GM23338 (cell line): ENCODE results near the gene ZNF555.
"Not testable (repeated sequence)": the region's sequence is repeated elsewhere in the genome, so short reads cannot be mapped to it uniquely, and the experiment has no call there.

Source experiments
- EZH2 ChIP-seq: fragments of 200-600 bp; sonication (generic); IDR thresholded peaks from one replicate; pipeline ENCODE4 v1.8.0; 2017; ENCODE audit warnings: antibody characterized with exemption, mild to moderate bottlenecking, low read depth; ENCODE audit not compliant: unreplicated experiment
- EZH2phosphoT487 ChIP-seq: fragments of 200-600 bp; sonication (generic); IDR thresholded peaks from one replicate; pipeline ENCODE4 v1.8.1; 2018; ENCODE audit warnings: antibody characterized with exemption; ENCODE audit not compliant: unreplicated experiment
- JUNB ChIP-seq: IDR thresholded peaks from one replicate; pipeline ENCODE4 v1.6.1; 2016; ENCODE audit warnings: antibody characterized with exemption; ENCODE audit not compliant: unreplicated experiment
- NANOG ChIP-seq: IDR thresholded peaks from 2 replicates; pipeline ENCODE4 v1.6.1; 2016; ENCODE audit warnings: antibody characterized with exemption, borderline replicate concordance
- POLR2AphosphoS5 ChIP-seq: IDR thresholded peaks from 2 replicates; pipeline ENCODE4 v1.6.1; 2016; ENCODE audit warnings: antibody characterized with exemption, low read depth
- STAT1 ChIP-seq: IDR thresholded peaks from one replicate; pipeline ENCODE4 v1.6.1; 2016; ENCODE audit warnings: antibody characterized with exemption; ENCODE audit not compliant: unreplicated experiment
- ZNF331 ChIP-seq: fragments of 250-450 bp; sonication (Bioruptor Pico); IDR thresholded peaks from 2 replicates; pipeline ENCODE4 v1.5.0; 2020; ENCODE audit warnings: low read depth, mild to moderate bottlenecking, moderate library complexity
- TF ChIP-seq, protein P1 (sequence below), 2 experiments: fragments of 200-600 bp in 1 of 2; sonication (generic) in 1 of 2; conservative IDR thresholded peaks; 2 replicates each; pipeline versions ENCODE4 v1.5.1 to v1.6.1; 2016 to 2017; ENCODE audit warnings: antibody characterized with exemption in 2 of 2, low read depth in 2 of 2, mild to moderate bottlenecking in 2 of 2, moderate library complexity in 1 of 2
- TF ChIP-seq, protein P2 (sequence below): IDR thresholded peaks from 2 replicates; pipeline ENCODE4 v1.6.1; 2016; ENCODE audit warnings: antibody characterized with exemption
- TF ChIP-seq, protein P3 (sequence below): IDR thresholded peaks from one replicate; pipeline ENCODE4 v1.6.1; 2018; ENCODE audit warnings: antibody characterized with exemption; ENCODE audit not compliant: unreplicated experiment

DNA sequence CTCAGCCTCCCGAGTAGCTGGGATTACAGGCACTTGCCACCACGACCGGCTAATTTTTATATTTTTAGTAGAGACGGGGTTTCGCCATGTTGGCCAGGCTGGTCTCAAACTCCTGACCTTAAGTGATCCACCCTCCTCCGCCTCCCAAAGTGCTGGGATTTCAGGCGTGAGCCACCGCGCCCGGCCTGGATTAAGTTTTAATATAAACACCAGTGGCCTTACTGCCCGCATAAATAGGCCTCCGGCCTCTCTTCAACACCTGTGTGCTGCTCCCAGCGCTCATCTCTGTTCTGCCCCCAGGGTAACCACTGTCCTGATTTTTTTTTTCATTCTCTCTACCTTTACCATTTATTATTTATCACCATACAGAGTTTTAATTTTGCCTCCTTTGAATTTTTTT is 62.1 kb downstream of the ZNF555 start:
- TF ChIP-seq EZH2; POLR2AphosphoS5; EZH2phosphoT487; JUNB; STAT1; NANOG; ZNF331 (CRISPR knock-in tag): not testable (repeated sequence)
- TF ChIP-seq, protein P1, sequence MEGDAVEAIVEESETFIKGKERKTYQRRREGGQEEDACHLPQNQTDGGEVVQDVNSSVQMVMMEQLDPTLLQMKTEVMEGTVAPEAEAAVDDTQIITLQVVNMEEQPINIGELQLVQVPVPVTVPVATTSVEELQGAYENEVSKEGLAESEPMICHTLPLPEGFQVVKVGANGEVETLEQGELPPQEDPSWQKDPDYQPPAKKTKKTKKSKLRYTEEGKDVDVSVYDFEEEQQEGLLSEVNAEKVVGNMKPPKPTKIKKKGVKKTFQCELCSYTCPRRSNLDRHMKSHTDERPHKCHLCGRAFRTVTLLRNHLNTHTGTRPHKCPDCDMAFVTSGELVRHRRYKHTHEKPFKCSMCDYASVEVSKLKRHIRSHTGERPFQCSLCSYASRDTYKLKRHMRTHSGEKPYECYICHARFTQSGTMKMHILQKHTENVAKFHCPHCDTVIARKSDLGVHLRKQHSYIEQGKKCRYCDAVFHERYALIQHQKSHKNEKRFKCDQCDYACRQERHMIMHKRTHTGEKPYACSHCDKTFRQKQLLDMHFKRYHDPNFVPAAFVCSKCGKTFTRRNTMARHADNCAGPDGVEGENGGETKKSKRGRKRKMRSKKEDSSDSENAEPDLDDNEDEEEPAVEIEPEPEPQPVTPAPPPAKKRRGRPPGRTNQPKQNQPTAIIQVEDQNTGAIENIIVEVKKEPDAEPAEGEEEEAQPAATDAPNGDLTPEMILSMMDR (conservative IDR thresholded peaks at IDR 0.05; ENCODE audit: low read depth in 2 of 2) = not testable (repeated sequence)
- TF ChIP-seq, protein P2, sequence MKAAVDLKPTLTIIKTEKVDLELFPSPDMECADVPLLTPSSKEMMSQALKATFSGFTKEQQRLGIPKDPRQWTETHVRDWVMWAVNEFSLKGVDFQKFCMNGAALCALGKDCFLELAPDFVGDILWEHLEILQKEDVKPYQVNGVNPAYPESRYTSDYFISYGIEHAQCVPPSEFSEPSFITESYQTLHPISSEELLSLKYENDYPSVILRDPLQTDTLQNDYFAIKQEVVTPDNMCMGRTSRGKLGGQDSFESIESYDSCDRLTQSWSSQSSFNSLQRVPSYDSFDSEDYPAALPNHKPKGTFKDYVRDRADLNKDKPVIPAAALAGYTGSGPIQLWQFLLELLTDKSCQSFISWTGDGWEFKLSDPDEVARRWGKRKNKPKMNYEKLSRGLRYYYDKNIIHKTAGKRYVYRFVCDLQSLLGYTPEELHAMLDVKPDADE = not testable (repeated sequence)
- TF ChIP-seq, protein P3, sequence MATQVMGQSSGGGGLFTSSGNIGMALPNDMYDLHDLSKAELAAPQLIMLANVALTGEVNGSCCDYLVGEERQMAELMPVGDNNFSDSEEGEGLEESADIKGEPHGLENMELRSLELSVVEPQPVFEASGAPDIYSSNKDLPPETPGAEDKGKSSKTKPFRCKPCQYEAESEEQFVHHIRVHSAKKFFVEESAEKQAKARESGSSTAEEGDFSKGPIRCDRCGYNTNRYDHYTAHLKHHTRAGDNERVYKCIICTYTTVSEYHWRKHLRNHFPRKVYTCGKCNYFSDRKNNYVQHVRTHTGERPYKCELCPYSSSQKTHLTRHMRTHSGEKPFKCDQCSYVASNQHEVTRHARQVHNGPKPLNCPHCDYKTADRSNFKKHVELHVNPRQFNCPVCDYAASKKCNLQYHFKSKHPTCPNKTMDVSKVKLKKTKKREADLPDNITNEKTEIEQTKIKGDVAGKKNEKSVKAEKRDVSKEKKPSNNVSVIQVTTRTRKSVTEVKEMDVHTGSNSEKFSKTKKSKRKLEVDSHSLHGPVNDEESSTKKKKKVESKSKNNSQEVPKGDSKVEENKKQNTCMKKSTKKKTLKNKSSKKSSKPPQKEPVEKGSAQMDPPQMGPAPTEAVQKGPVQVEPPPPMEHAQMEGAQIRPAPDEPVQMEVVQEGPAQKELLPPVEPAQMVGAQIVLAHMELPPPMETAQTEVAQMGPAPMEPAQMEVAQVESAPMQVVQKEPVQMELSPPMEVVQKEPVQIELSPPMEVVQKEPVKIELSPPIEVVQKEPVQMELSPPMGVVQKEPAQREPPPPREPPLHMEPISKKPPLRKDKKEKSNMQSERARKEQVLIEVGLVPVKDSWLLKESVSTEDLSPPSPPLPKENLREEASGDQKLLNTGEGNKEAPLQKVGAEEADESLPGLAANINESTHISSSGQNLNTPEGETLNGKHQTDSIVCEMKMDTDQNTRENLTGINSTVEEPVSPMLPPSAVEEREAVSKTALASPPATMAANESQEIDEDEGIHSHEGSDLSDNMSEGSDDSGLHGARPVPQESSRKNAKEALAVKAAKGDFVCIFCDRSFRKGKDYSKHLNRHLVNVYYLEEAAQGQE = not testable (repeated sequence)
